DND-41 (cell line): ENCODE data around the gene MRNIP.

ENCODE experiments used
- CTCF ChIP-seq: IDR thresholded peaks from 2 replicates; pipeline ENCODE4 v1.5.1; 2012; ENCODE audit warnings: borderline replicate concordance, low read length, moderate library complexity, mild to moderate bottlenecking; ENCODE audit not compliant: poor library complexity, severe bottlenecking; ENCODE audit errors: extremely low read depth
- EZH2 ChIP-seq: IDR thresholded peaks from 3 replicates; pipeline ENCODE4 v1.6.1; 2012; ENCODE audit warnings: borderline replicate concordance, low read depth, mild to moderate bottlenecking, moderate library complexity, low read length, inconsistent platforms; ENCODE audit not compliant: severe bottlenecking

GRCh38 chr5:179900711-179901110, 42.1 kb upstream of the MRNIP start:
- TF ChIP-seq CTCF: no peak
- TF ChIP-seq EZH2: no peak
